Eye (tissue), 1 donor: Measurements from ENCODE around the gene FXYD3.
"Not testable (repeated sequence)": the region's sequence is repeated elsewhere in the genome, so short reads cannot be mapped to it uniquely, and the experiment has no call there.

ENCODE experiments used
- DNase-seq: peaks from one replicate; pipeline ENCODE4 v3.0.0-alpha.2; 2015

Gene FXYD3

GRCh38 chr19:35087393-35087792, 28.2 kb upstream of the FXYD3 start:
- no peak for DNase-seq

DNA sequence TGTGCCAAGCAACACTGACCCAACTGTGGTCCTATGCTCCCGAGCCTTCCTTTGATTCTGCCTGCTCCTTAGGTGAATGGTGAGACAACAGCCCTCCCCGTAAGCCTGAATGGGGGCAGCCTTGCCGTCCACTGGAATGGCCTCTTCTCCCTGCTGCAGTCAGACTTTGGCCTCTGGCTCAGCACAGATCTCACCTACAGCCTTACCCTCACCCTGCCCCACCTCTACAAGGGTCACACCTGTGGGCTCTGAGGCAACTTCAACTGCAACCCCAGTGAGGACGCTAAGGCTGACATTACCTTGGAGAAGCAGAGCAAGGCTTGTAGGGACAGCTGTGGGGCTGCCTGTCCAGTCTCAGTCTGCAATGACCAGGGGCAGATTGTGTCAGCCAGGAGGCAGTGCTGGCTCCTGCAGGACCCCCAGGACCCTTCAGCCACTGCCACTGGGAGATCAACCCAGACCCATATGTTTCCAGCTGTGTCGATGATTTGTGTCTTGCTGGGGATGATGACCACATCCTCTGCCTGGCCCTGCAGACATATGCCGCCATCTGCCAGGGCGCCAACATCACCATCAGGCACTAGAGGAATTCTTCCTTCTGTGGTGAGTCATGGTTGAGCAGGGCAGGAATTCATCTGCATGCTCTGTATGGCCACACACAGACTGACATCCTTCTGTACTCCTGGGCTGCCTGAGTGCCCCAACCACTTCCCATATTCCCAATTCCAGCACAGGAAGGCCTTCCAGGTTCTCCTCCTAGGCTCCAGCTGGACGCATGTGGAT, 27.3 kb upstream of the FXYD3 start:
- no peak for DNase-seq

DNA sequence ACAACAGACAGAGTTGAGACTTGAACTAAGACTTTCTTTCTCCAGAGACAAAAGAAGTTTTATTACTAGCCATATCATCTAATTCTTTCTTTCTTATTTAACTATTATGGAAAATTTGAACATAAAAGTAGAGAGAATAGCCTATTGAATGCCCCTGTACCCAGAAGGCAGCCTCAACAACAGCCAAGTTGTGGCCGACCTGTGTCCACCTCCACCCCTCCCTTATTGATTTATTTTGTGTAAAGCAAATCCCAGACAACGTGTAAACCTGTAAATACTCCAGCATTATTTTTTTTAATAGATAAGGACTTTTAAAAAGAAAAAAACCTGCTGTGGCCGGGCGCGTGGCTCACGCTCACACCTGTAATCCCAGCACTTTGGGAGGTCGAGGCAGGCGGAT, 26.1 kb upstream of the FXYD3 start:
- no peak for DNase-seq

GRCh38 chr19:35090160-35090505, 25.5 kb upstream of the FXYD3 start:
- no peak for DNase-seq

GRCh38 chr19:35090506-35091214, 25.0 kb upstream of the FXYD3 start:
- peak; percentile 93 for DNase-seq

DNA sequence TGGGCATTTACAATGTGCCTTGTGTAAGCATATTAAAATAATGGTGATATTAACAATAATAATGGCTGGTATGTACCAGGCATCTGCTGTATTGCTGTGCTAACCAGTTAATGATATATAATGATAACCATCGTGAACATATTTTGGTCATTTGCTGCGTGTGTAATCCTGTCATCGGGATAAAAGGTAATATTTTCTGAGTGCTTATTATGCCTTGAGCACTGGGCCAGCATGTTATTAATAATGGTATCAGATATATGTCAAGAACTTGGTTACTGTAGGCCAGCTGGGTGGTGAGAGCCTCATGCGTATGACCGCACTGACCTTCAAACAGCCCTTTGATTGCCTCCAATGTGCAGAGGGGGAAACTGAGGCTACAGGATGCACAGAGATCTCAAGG, 22.2 kb upstream of the FXYD3 start:
- DNase-seq: no peak

GRCh38 chr19:35093941-35094647, 21.5 kb upstream of the FXYD3 start:
- no peak for DNase-seq

GRCh38 chr19:35094656-35095055, 21.0 kb upstream of the FXYD3 start:
- no peak for DNase-seq

DNA sequence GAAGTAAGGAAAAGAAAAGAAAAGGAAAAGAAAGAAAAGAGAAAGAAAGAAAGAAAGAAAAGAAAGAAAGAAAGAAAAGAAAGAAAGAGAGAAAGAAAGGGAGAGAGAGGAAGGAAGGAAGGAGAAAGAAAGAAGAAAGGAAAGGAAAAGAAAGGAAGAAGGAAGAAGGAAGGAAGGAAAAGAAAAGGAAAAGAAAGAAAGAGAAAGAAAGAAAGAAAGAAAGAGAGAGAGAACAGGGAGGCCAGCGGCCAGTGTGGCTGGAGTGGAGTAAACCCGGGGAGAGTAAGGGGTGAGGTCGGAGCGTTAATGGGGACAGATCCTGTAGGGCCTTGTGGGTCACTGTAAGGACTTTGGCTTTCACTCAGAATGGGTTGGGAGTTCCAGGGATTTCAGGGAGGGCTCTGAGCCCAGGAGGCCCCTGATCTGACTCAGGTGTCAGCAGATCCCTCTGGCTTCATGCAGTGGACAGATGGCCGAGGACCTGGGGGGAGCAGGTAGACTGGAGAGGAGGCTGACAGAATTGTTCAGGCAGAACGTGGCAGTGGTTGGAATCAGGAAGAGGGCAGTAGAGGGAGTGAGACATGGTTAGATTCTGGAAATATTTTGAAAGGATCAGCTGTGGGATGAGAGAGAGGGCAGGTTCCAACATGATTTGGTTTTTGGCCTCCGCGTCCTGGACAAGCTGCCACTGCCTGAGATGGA, 19.8 kb upstream of the FXYD3 start:
- DNase-seq: no peak

- DNase-seq: no peak
Observed at GRCh38 chr19:35098413-35099049, 17.1 kb upstream of the FXYD3 start.

- DNase-seq: no peak
Observed at GRCh38 chr19:35099155-35099896, 16.3 kb upstream of the FXYD3 start.

GRCh38 chr19:35099897-35100275, 15.7 kb upstream of the FXYD3 start:
- no peak for DNase-seq

GRCh38 chr19:35100588-35101533, 14.8 kb upstream of the FXYD3 start:
- no peak for DNase-seq

DNA sequence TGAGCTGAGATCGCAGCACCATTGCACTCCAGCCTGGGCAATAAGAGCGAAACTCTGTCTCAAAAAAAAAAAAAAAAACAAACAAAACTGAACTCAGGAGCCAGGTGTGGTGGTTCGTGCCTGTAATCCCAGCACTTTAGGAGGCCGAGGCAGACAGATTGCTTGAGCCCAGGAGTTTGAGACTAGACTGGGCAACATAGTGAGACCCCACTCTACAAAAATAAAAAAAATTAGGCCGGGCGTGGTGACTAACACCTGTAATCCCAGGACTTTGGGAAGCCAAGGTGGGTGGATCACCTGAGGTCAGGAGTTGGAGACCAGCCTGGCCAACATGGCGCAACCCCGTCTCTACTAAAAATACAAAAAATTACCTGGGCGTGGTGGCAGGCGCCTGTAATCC, 13.7 kb upstream of the FXYD3 start:
- not testable (repeated sequence) for DNase-seq

DNA sequence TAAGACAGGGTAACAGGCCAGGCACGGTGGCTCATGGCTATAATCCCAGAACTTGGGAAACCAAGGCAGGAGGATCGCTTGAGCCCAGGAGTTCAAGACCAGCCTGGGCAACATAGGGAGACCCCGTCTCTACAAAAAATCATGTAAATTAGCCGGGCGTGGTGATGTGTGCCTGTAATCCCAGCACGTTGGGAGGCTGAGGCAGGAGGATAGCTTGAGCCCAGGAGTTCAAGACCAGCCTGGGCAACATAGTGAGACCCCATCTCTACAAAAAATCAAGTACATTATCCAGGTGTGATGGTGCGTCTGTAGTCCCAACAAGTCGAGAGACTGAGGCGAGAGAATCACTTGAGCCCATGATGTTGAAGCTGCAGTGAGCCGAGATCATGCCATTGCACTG, 12.0 kb upstream of the FXYD3 start:
- not testable (repeated sequence) for DNase-seq

- no peak for DNase-seq
Observed at GRCh38 chr19:35104361-35104760, 11.3 kb upstream of the FXYD3 start.

GRCh38 chr19:35105047-35105410, 10.6 kb upstream of the FXYD3 start:
- no peak for DNase-seq

- no peak for DNase-seq
Observed at GRCh38 chr19:35105411-35106290, 10.0 kb upstream of the FXYD3 start.

- DNase-seq: no peak
Observed at GRCh38 chr19:35106291-35106583, 9.4 kb upstream of the FXYD3 start.

GRCh38 chr19:35106898-35107541, 8.6 kb upstream of the FXYD3 start:
- DNase-seq: no peak
